H1 (cell line): Measurements from ENCODE around the gene WSCD2.

Experiments used
- CBX8 ChIP-seq: fragments of 300-800, 300-1000 bp; sonication (generic); IDR thresholded peaks from 2 replicates; pipeline ENCODE4 v1.7.1; 2016; ENCODE audit warnings: low read depth, low read length, borderline replicate concordance
- CEBPB ChIP-seq: IDR thresholded peaks from 2 replicates; pipeline ENCODE4 v1.6.1; 2012; ENCODE audit warnings: low read depth, low read length
- CHD1 ChIP-seq: IDR thresholded peaks from 2 replicates; pipeline ENCODE4 v1.6.1; 2012; ENCODE audit warnings: low read depth, low read length, improper control_type of control experiment
- CHD2 ChIP-seq: IDR thresholded peaks from 2 replicates; pipeline ENCODE4 v1.6.1; 2012; ENCODE audit warnings: low read length, improper control_type of control experiment
- CTCF ChIP-seq, 3 experiments: IDR thresholded peaks; 1 replicate in 2 of 3; 2 replicates in 1 of 3; pipeline versions ENCODE4 v1.5.1 to v1.6.1; 2011; ENCODE audit warnings: low read length in 3 of 3, mild to moderate bottlenecking in 3 of 3, inconsistent platforms in 2 of 3, low read depth in 1 of 3, moderate library complexity in 1 of 3; ENCODE audit not compliant: insufficient read depth in 1 of 3; ENCODE audit errors: control extremely low read depth in 1 of 3
- EP300 ChIP-seq, 2 experiments: IDR thresholded peaks; 1 replicate in 1 of 2; 2 replicates in 1 of 2; pipeline ENCODE4 v1.6.1; 2011 to 2012; ENCODE audit warnings: low read depth in 2 of 2, low read length in 2 of 2, mild to moderate bottlenecking in 2 of 2, borderline replicate concordance in 1 of 2, inconsistent platforms in 1 of 2, moderate library complexity in 1 of 2
- EZH2 ChIP-seq: fragments of 200-600 bp; sonication (generic); IDR thresholded peaks from 2 replicates; pipeline ENCODE4 v1.7.1; 2012; ENCODE audit warnings: low read depth, mild to moderate bottlenecking, moderate library complexity, low read length, inconsistent platforms; ENCODE audit not compliant: severe bottlenecking
- MAX ChIP-seq: IDR thresholded peaks from 2 replicates; pipeline ENCODE4 v1.6.1; 2012; ENCODE audit warnings: inconsistent platforms
- POLR2A ChIP-seq, 2 experiments: IDR thresholded peaks; 1 replicate in 1 of 2; 2 replicates in 1 of 2; pipeline ENCODE4 v1.6.1; 2011; ENCODE audit warnings: low read depth in 2 of 2, low read length in 2 of 2, mild to moderate bottlenecking in 2 of 2; ENCODE audit errors: control extremely low read depth in 1 of 2
- POLR2AphosphoS5 ChIP-seq: IDR thresholded peaks from 2 replicates; pipeline ENCODE4 v1.6.1; 2011; ENCODE audit warnings: low read depth, low read length
- TBP ChIP-seq: IDR thresholded peaks from 2 replicates; pipeline ENCODE4 v1.6.1; 2011; ENCODE audit warnings: low read depth, low read length, improper control_type of control experiment

- TF ChIP-seq CEBPB (no peak), EZH2 (no peak), POLR2AphosphoS5 (no peak), MAX (no peak), POLR2A (IDR thresholded peaks at IDR 0.05; ENCODE audit: control extremely low read depth in 1 of 2, low read depth in 2 of 2, low read length in 2 of 2) (no peak), CBX8 (no peak), TBP (no peak), CTCF (IDR thresholded peaks at IDR 0.05; ENCODE audit: control extremely low read depth in 1 of 3, insufficient read depth in 1 of 3, low read depth in 1 of 3, low read length in 3 of 3) (no peak), EP300 (IDR thresholded peaks at IDR 0.05; ENCODE audit: borderline replicate concordance in 1 of 2, low read depth in 2 of 2, low read length in 2 of 2) (no peak), CHD1 (no peak), CHD2 (no peak)
Observed at GRCh38 chr12:108169708-108170107, 40.6 kb downstream of the WSCD2 start.
